Effector memory CD8-positive, alpha-beta T cell (primary cell): ENCODE data around the gene NDUFAF8.

Experiments
- ATAC-seq: fragments of 150-1000 bp; cut with Tn5 transposase; replicated peaks from 2 replicates; pipeline ENCODE4 v1.10.0; 2021; ENCODE audit warnings: mild to moderate bottlenecking, moderate library complexity
- DNase-seq, 3 experiments: peaks; one replicate each; pipeline ENCODE4 v3.0.0; 2021
- H3K27ac Mint-ChIP-seq, 2 donors: one replicate each; pipeline ENCODE4 v1.8.0; 2022; ENCODE audit warnings: mild to moderate bottlenecking in 2 of 2, mixed read lengths in 2 of 2, moderate library complexity in 2 of 2
- H3K27me3 Mint-ChIP-seq, 2 donors: one replicate each; pipeline ENCODE4 v1.8.0; 2022; ENCODE audit warnings: mixed read lengths in 2 of 2
- H3K36me3 Mint-ChIP-seq: one replicate; pipeline ENCODE4 v1.8.0; 2022; ENCODE audit warnings: mild to moderate bottlenecking, moderate library complexity, mixed read lengths; ENCODE audit not compliant: insufficient read depth
- H3K4me1 Mint-ChIP-seq, 2 donors: one replicate each; pipeline ENCODE4 v1.8.0; 2022; ENCODE audit warnings: low read depth in 2 of 2, mixed read lengths in 2 of 2
- H3K4me3 Mint-ChIP-seq, 2 donors: one replicate each; pipeline ENCODE4 v1.8.0; 2022; ENCODE audit warnings: mild to moderate bottlenecking in 2 of 2, mixed read lengths in 2 of 2, moderate library complexity in 2 of 2
- H3K9me3 Mint-ChIP-seq, 2 donors: one replicate each; pipeline ENCODE4 v1.8.0; 2022; ENCODE audit warnings: mixed read lengths in 2 of 2
- total RNA-seq, 9 experiments: gene quantifications; one replicate each; lab custom pipeline; 2026; lab: John Stamatoyannopoulos, UW

NDUFAF8 gene, protein sequence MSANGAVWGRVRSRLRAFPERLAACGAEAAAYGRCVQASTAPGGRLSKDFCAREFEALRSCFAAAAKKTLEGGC
- 8.6 to 33.2 (median 14.3) reads per million in 9 experiments for total RNA-seq

DNA sequence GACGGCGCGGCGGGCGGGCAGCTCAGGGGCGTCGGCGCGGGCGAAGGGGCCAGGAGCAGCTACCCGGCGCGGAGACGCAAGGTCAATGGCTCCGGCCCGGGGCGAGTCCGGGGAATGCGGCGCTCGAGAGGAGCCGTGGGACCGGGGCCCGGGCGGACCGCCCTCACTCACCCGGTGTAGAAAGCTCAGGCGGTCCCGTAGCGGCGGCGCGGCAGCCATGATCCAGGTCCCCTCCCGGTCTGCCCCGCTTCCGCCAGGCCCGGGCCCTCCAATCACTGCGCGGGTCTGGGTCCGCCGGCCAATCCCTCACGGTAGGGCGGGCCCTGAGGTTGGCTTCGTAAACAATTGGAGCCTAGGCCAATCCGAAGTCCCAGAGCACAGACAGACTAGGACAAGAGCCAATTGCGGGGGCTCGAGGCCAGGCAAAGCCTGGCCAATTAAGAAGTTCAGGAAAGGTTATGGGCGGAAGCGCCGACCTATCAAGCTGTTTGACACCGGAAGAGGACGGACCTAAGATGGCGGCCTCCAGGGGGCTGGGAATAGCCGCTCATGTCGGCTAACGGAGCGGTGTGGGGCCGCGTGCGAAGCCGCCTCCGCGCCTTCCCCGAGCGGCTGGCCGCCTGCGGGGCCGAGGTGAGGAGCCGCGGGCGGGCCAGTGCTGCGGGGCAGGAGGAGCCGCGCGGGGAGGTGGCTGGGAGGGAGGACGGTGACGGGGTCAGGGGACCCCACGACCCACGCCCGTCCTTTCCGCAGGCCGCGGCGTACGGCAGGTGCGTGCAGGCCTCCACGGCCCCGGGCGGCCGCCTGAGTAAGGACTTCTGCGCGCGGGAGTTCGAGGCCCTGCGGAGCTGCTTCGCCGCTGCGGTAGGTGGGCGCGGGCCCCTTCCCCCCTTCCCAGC lies at the start of gene NDUFAF8, which contains the start of gene TEPSIN:
NDUFAF8 (plus strand) TSS at position 504 of the 899 bp plus-strand sequence; CDS start at position 550, 46 bp downstream.
TEPSIN (minus strand) TSS at position 241 of the 899 bp plus-strand sequence; CDS start at position 219, 22 bp downstream.
- no peaks in the 10 kb centered on the region for H3K27me3 Mint-ChIP-seq
- peaks cover 40 to 48% of the 10 kb centered on the region in 2 donors for H3K4me1 Mint-ChIP-seq
- peaks cover 36% of the 10 kb centered on the region for H3K36me3 Mint-ChIP-seq
- ATAC-seq (peak; percentile 93), DNase-seq (peak; percentile 92 to 93 (median 93))
- peak within 1 kb of the TSS; percentile 79 to 85 for H3K4me3 Mint-ChIP-seq
- H3K9me3 Mint-ChIP-seq: no peaks in the 10 kb centered on the region
- peak within 1 kb of the TSS; percentile 45 to 75 for H3K27ac Mint-ChIP-seq

DNA sequence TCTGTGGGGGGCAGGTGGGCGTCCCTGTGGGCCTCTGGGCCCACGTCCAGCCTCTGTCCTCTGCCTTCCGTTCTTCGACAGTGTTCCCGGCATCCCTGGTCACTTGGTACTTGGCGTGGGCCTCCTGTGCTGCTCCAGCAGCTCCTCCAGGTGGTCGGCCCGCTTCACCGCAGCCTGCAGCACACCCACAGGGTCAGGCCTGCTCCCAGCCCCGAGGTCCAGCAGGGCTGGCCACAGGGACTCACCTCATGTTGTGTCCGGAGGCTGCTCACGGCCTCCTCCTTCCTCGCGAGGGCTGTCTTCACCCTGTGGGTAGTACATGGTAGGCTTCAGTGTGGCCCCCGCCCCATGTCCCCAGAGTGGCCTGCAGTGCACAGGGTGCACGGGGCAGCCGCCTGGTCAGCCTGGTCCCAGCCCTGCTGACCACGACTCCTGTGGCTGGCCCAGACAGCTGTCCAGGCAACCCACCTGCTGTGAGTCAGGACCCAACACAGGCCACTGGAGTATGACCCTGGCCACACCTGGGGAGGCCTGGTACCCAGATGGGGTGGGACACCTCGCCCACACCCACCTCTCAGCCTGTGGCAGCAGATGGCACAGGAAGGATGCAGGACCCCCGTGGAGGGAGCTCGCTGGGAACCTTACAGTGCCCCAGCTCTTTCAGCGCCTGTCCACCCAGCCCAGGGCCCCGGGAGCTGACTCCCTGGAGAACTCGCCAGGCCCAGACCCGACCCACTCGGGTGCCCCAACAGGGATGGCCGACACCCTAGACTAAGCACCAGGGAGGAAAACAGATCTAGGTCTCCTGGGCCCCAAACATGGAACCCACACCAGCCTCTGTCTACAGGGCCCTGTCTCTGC lies 49.2 kb upstream of the NDUFAF8 start:
- Mint-ChIP-seq H3K27me3 (no peaks in the 10 kb centered on the region), H3K4me3 (no peak overlapping the region), H3K27ac (no peak overlapping the region), H3K9me3 (no peaks in the 10 kb centered on the region), H3K4me1 (no peaks in the 10 kb centered on the region), H3K36me3 (peaks cover 7% of the 10 kb centered on the region)
- ATAC-seq (no peak), DNase-seq (no peak)

DNA sequence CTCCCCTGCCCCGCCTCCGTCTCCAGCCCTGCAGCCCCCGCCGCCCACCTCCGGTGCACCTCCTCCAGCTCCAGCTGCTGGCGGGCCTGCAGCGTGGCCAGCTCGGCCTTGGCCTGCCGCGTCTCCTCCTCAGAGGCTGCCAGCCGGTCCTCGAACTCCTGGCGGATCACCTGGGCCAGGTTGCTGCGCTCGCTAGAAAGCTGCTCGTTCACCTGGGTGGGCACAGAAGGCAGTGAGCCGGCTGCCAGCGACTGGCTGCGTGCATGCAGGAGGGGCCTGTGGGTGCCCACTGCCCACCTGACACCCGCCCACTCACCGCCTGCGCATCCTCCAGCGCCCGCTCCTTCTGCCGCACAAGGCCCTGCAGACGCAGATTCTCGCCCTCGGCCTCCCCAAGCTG lies 48.5 kb upstream of the NDUFAF8 start:
- no peaks in the 10 kb centered on the region for H3K9me3 Mint-ChIP-seq
- H3K36me3 Mint-ChIP-seq: peaks cover 5% of the 10 kb centered on the region
- no peaks in the 10 kb centered on the region for H3K27me3 Mint-ChIP-seq
- no peaks in the 10 kb centered on the region for H3K4me1 Mint-ChIP-seq
- DNase-seq: no peak
- no peak overlapping the region for H3K4me3 Mint-ChIP-seq
- no peak overlapping the region for H3K27ac Mint-ChIP-seq
- no peak for ATAC-seq

DNA sequence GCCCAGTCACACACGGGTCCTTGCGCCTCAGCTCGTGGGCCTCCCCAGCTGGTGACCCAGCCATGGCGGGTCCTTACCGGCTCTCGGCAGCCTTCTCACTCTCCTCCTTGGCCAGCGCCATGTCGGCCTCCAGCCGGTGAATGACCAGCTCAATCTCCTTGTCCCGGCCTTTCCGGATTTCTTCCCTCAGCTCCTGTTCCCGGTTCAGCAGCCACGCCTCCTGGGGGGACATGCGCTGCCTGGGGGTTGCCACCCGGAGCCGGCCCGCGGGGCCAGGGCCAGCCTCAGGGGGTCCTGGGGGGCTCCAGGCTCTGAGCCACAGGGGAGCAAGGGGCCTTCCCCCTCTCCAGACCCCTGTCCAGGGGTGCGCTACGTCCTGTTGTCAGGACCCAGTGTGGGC lies 48.0 kb upstream of the NDUFAF8 start:
- no peak overlapping the region for H3K27ac Mint-ChIP-seq
- H3K4me1 Mint-ChIP-seq: no peaks in the 10 kb centered on the region
- peaks cover 5% of the 10 kb centered on the region for H3K36me3 Mint-ChIP-seq
- H3K9me3 Mint-ChIP-seq: no peaks in the 10 kb centered on the region
- ATAC-seq (no peak), DNase-seq (no peak)
- no peak overlapping the region for H3K4me3 Mint-ChIP-seq
- H3K27me3 Mint-ChIP-seq: no peaks in the 10 kb centered on the region

DNA sequence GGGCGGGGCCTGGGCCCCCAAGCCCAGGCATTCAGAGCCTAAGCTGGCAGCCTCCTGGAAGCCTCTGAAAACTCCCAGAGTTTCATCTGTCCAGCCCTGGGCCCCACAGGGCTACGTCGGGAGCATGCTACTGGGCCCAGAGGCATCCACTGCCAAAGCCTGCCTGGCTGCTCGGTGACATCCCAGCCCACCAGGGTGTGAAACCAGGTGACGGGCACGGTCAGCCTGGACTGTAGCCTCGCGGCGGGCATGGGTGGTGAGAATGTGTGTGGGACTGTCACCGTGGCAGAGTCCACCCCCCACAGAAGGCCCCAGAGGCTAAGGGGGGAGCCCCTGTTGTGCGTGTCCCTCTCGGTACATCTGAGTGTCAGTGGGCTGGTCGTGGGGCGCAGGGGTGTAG lies 47.5 kb upstream of the NDUFAF8 start:
- H3K36me3 Mint-ChIP-seq: peaks cover 5% of the 10 kb centered on the region
- H3K27ac Mint-ChIP-seq: no peak overlapping the region
- no peaks in the 10 kb centered on the region for H3K9me3 Mint-ChIP-seq
- DNase-seq (no peak), ATAC-seq (no peak)
- H3K4me3 Mint-ChIP-seq: no peak overlapping the region
- no peaks in the 10 kb centered on the region for H3K4me1 Mint-ChIP-seq
- no peaks in the 10 kb centered on the region for H3K27me3 Mint-ChIP-seq

- DNase-seq: no peak
- Mint-ChIP-seq H3K4me1 (no peaks in the 10 kb centered on the region), H3K4me3 (no peak overlapping the region), H3K27ac (no peak overlapping the region), H3K9me3 (no peaks in the 10 kb centered on the region), H3K36me3 (peaks cover 5% of the 10 kb centered on the region), H3K27me3 (no peaks in the 10 kb centered on the region)
- no peak for ATAC-seq
Measured at GRCh38 chr17:81192386-81193050, 46.6 kb upstream of the NDUFAF8 start.

GRCh38 chr17:81193051-81193410 lies 46.1 kb upstream of the NDUFAF8 start:
- H3K4me3 Mint-ChIP-seq: no peak overlapping the region
- no peak overlapping the region for H3K27ac Mint-ChIP-seq
- no peaks in the 10 kb centered on the region for H3K4me1 Mint-ChIP-seq
- H3K36me3 Mint-ChIP-seq: peaks cover 5% of the 10 kb centered on the region
- no peak for DNase-seq
- no peak for ATAC-seq
- H3K27me3 Mint-ChIP-seq: no peaks in the 10 kb centered on the region
- H3K9me3 Mint-ChIP-seq: no peaks in the 10 kb centered on the region

GRCh38 chr17:81193470-81194224 lies 45.5 kb upstream of the NDUFAF8 start:
- DNase-seq: no peak
- no peak for ATAC-seq
- Mint-ChIP-seq H3K4me1 (no peaks in the 10 kb centered on the region), H3K4me3 (no peak overlapping the region), H3K36me3 (peaks cover 5% of the 10 kb centered on the region), H3K27me3 (no peaks in the 10 kb centered on the region), H3K27ac (no peak overlapping the region), H3K9me3 (no peaks in the 10 kb centered on the region)

- DNase-seq (no peak), ATAC-seq (no peak)
- Mint-ChIP-seq H3K9me3 (no peaks in the 10 kb centered on the region), H3K4me1 (no peaks in the 10 kb centered on the region), H3K27ac (no peak overlapping the region), H3K4me3 (no peak overlapping the region), H3K27me3 (no peaks in the 10 kb centered on the region), H3K36me3 (peaks cover 5% of the 10 kb centered on the region)
Measured at GRCh38 chr17:81194225-81194760, 44.8 kb upstream of the NDUFAF8 start.

DNA sequence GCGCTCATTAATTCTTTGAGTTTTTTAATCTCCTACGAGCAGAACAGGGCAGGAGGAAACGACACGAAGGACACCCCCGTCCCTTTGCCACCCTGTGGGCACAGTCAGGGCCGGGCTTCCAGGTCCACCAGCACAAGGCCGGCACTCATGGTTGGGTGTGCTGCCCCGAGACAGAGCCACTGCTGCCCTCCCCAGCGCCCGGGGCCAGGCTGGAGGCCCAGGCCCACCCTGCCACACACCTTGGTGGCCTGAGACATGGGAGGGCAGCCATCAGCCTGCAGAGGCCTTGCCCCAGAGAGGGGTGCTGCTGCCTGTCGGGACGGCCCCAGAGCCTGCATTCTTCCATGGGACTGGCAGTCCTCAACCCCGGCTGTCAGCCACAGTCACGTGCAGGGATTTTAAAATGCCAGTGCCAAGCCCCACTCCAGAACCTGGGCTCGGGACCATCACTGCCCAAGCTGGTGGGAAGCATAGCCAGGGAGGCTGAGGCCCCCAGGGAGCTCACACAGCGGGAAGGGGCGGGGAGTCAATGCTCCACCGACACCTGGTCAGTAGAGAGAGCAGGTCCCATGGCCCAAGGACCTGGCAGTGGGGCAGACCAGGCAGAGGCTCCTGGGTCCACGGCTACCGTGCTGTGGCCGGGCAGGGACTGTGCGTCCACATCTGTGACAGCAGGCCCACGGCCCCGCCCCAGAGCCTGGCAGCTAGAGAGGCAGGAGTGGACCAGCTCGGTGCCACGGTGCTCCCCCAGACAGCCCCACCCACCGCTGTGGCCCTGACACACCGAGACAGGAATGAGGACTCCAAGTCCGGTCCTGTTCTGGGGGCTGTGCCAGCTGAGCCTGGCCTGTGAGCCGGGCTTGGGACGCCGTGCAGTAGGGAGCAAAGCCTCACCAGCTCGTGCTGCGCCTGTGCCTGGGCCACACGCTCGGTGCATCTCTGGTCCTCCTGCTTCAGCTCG lies 43.9 kb upstream of the NDUFAF8 start:
- H3K27me3 Mint-ChIP-seq: no peaks in the 10 kb centered on the region
- ATAC-seq (no peak), DNase-seq (no peak)
- no peaks in the 10 kb centered on the region for H3K9me3 Mint-ChIP-seq
- H3K4me1 Mint-ChIP-seq: no peaks in the 10 kb centered on the region
- H3K27ac Mint-ChIP-seq: no peak overlapping the region
- peaks cover 5% of the 10 kb centered on the region for H3K36me3 Mint-ChIP-seq
- no peak overlapping the region for H3K4me3 Mint-ChIP-seq

GRCh38 chr17:81195941-81196495 lies 43.1 kb upstream of the NDUFAF8 start:
- no peaks in the 10 kb centered on the region for H3K27me3 Mint-ChIP-seq
- ATAC-seq (no peak), DNase-seq (no peak)
- H3K4me3 Mint-ChIP-seq: no peak overlapping the region
- no peaks in the 10 kb centered on the region for H3K4me1 Mint-ChIP-seq
- no peak overlapping the region for H3K27ac Mint-ChIP-seq
- no peaks in the 10 kb centered on the region for H3K9me3 Mint-ChIP-seq
- peaks cover 5% of the 10 kb centered on the region for H3K36me3 Mint-ChIP-seq
